ENCODE measurements around the gene ZNF202.

GRCh38 chr11:123760894-123761293 is 19.4 kb upstream of the ZNF202 start:
- TF ChIP-seq EZH2 (IDR thresholded peaks at IDR 0.05; ENCODE audit: insufficient read depth, poor library complexity, severe bottlenecking) (no peak), EZH2phosphoT487 (IDR thresholded peaks at IDR 0.05; ENCODE audit: insufficient read depth, low read depth) (no peak)
